ENCODE results near the gene SPOPL. TPM values are rescaled to one million over a fixed set of nuclear protein-coding genes. Genes with fewer than 3 reads are reported as not detected.

Gene SPOPL
- polyA plus RNA-seq, 1 donor from 2014 or later = 16.4 TPM

- H2AFZ ChIP-seq (ENCODE audit: low read depth, low read length) = no peak overlapping the region
- no peaks in the 10 kb centered on the region for H3F3A ChIP-seq (ENCODE audit: insufficient read depth, low read length, poor library complexity, severe bottlenecking)
- no peak overlapping the region for H3K27ac ChIP-seq (ENCODE audit: low read length)
- no peak overlapping the region for H3K9ac ChIP-seq (ENCODE audit: low read length)
- no peaks in the 10 kb centered on the region for H3K36me3 ChIP-seq (ENCODE audit: insufficient read depth, low read length)
- peaks cover 21% of the 10 kb centered on the region for H3K79me2 ChIP-seq (replicated peaks; ENCODE audit: insufficient read depth, low read length)
- H3K27me3 ChIP-seq (ENCODE audit: insufficient read depth, low read depth, low read length) = no peaks in the 10 kb centered on the region
- no peaks in the 10 kb centered on the region for H3K9me3 ChIP-seq (ENCODE audit: low read length)
- no peak overlapping the region for H3K4me2 ChIP-seq (ENCODE audit: low read length)
- no peak overlapping the region for H3K4me3 ChIP-seq (ENCODE audit: low read length)
- no peaks in the 10 kb centered on the region for H4K20me1 ChIP-seq (ENCODE audit: insufficient read depth)
- H3K9me2 ChIP-seq (ENCODE audit: insufficient read depth, low read length) = no peaks in the 10 kb centered on the region
- TF ChIP-seq CTCF (IDR thresholded peaks at IDR 0.05; ENCODE audit: poor library complexity, severe bottlenecking) (no peak), RAD21 (conservative IDR thresholded peaks at IDR 0.05) (no peak), TAF1 (IDR thresholded peaks at IDR 0.05; ENCODE audit: low read depth) (no peak), REST (IDR thresholded peaks at IDR 0.05; ENCODE audit: borderline replicate concordance) (no peak), EZH2 (IDR thresholded peaks at IDR 0.05; ENCODE audit: borderline replicate concordance, insufficient read depth, low read length, poor library complexity, severe bottlenecking) (no peak), SMC3 (conservative IDR thresholded peaks at IDR 0.05; ENCODE audit: poor library complexity) (no peak), POLR2AphosphoS5 (IDR thresholded peaks at IDR 0.05) (no peak), MXI1 (conservative IDR thresholded peaks at IDR 0.05; ENCODE audit: poor library complexity, severe bottlenecking) (no peak), EP300 (conservative IDR thresholded peaks at IDR 0.05; ENCODE audit: poor library complexity, severe bottlenecking) (no peak)
Measured at GRCh38 chr2:138515092-138515491, 13.5 kb downstream of the SPOPL start.

- no peaks in the 10 kb centered on the region for H3K27me3 ChIP-seq (ENCODE audit: insufficient read depth, low read depth, low read length)
- H3K79me2 ChIP-seq (replicated peaks; ENCODE audit: insufficient read depth, low read length) = peaks cover 21% of the 10 kb centered on the region
- H4K20me1 ChIP-seq (ENCODE audit: insufficient read depth) = no peaks in the 10 kb centered on the region
- H3K9ac ChIP-seq (ENCODE audit: low read length) = no peak overlapping the region
- no peaks in the 10 kb centered on the region for H3F3A ChIP-seq (ENCODE audit: insufficient read depth, low read length, poor library complexity, severe bottlenecking)
- no peak overlapping the region for H2AFZ ChIP-seq (ENCODE audit: low read depth, low read length)
- no peaks in the 10 kb centered on the region for H3K36me3 ChIP-seq (ENCODE audit: insufficient read depth, low read length)
- no peak overlapping the region for H3K4me2 ChIP-seq (ENCODE audit: low read length)
- H3K9me3 ChIP-seq (ENCODE audit: low read length) = no peaks in the 10 kb centered on the region
- H3K9me2 ChIP-seq (ENCODE audit: insufficient read depth, low read length) = no peaks in the 10 kb centered on the region
- TF ChIP-seq MXI1 (conservative IDR thresholded peaks at IDR 0.05; ENCODE audit: poor library complexity, severe bottlenecking) = no peak
- TF ChIP-seq CTCF (IDR thresholded peaks at IDR 0.05; ENCODE audit: poor library complexity, severe bottlenecking) = no peak
- no peak for TF ChIP-seq EP300 (conservative IDR thresholded peaks at IDR 0.05; ENCODE audit: poor library complexity, severe bottlenecking)
- TF ChIP-seq RAD21 (conservative IDR thresholded peaks at IDR 0.05) = no peak
- H3K4me3 ChIP-seq (ENCODE audit: low read length) = no peak overlapping the region
- H3K27ac ChIP-seq (ENCODE audit: low read length) = no peak overlapping the region
Measured at GRCh38 chr2:138516030-138516704, 14.6 kb downstream of the SPOPL start.
